ENCODE measurements around the gene DALRD3.

Gene DALRD3

DNA sequence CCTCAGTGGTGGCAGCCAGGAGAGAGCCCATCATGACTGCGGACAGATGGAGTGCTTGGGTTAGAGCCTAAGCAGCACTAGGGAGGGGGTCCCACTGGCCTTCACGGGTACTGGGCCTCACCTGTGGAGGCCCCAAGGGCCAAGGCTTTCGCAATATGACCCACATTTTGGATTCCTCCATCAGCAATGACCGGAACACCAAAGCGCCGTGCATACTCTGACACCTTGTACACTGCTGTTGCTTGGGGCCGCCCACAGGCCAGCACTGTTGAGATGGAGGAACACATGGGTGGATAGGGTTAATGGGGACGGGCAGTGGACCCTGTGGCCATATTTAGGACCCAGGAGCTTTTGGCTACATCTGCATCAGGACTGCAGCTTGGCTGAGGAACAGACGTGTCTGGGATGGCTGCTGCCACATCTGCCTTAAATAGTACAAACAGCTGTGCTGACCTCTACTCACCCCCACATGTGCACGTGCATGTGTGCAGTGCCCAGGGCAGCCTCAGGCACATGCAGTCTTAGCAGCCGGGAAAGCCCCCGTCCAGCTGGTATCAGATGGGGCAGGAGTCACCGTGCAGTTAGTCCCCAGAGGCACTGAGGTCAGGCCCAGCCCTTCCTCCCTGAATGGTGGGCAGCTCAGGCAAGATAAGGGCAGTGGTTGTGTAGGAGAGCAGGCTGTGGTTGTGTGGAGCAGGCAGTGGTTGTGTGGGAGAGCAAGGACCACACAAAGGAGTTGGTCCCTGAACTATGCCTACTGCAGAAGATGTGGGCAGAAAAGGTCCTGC, 6.8 kb upstream of the DALRD3 start:
- Mint-ChIP-seq H3K9me3 (no peaks in the 10 kb centered on the region), H3K4me1 (peaks cover 43% of the 10 kb centered on the region)

DNA sequence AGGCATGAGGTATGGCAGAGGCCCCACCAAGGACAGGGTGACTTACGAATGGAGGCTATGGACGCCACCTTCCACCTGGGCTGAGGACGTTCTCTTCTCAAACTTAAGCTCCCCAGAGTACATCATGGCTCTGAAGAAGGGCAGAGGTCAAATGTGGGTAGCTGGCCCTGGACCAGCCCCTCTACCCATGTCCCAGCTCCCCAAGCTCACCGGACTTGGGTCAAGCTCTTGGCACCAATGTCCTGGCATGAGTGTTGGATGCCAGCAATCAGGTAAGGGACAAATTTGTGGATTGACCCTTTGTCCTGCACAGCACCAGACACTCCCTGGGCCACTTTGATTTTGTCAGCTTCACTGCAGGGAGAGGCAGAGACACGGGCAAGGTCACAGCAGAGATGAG, 6.1 kb upstream of the DALRD3 start:
- no peak overlapping the region for H3K27ac Mint-ChIP-seq
- no peaks in the 10 kb centered on the region for H3K27me3 Mint-ChIP-seq (ENCODE audit: low read depth)
- no peak for TF ChIP-seq CTCF (IDR thresholded peaks at IDR 0.05; ENCODE audit: unreplicated experiment in 3 of 3)
- H3K4me1 Mint-ChIP-seq, result peaks cover 40% of the 10 kb centered on the region
- peak overlapping the region; percentile 55 to 98 (median 95) for H3K4me3 Mint-ChIP-seq
- no peaks in the 10 kb centered on the region for H3K9me3 Mint-ChIP-seq
- H3K36me3 Mint-ChIP-seq (ENCODE audit: low read depth), result peaks cover 42% of the 10 kb centered on the region

More for the DNA sequence above, 6.8 kb upstream of the DALRD3 start:
- H3K4me3 Mint-ChIP-seq, result peak overlapping the region; percentile 0 to 98 (median 95)
- H3K36me3 Mint-ChIP-seq (ENCODE audit: low read depth), result peaks cover 45% of the 10 kb centered on the region
- no peaks in the 10 kb centered on the region for H3K27me3 Mint-ChIP-seq (ENCODE audit: low read depth)
- TF ChIP-seq CTCF (IDR thresholded peaks at IDR 0.05; ENCODE audit: unreplicated experiment in 3 of 3), result no peak
- peak overlapping the region in 2 of 3 experiments; percentile 34 to 48 for H3K27ac Mint-ChIP-seq

DNA sequence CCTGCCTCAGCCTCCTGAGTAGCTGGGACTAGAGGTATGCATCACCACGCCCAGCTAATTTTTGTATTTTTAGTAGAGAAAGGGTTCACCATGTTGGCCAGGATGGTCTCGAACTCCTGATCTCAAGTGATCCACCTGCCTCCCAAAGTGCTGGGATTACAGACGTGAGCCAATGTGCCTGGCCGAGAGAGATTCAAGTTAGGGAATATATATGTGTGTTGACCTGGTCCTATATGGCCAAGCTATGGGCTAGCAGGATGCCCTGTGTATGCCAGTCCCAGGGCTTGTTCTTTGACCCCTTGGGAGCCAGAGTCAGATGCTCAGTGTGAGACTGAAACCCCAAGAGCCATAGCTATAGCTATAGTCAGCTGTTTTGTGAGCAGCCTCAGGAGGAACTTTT, 5.4 kb upstream of the DALRD3 start:
- no peak for TF ChIP-seq CTCF (IDR thresholded peaks at IDR 0.05; ENCODE audit: unreplicated experiment in 3 of 3)
- H3K4me1 Mint-ChIP-seq, result peaks cover 38% of the 10 kb centered on the region
- H3K9me3 Mint-ChIP-seq, result no peaks in the 10 kb centered on the region
- no peaks in the 10 kb centered on the region for H3K27me3 Mint-ChIP-seq (ENCODE audit: low read depth)
- H3K27ac Mint-ChIP-seq, result no peak overlapping the region
- peak overlapping the region; percentile 95 to 98 (median 96) for H3K4me3 Mint-ChIP-seq
- peaks cover 38% of the 10 kb centered on the region for H3K36me3 Mint-ChIP-seq (ENCODE audit: low read depth)

DNA sequence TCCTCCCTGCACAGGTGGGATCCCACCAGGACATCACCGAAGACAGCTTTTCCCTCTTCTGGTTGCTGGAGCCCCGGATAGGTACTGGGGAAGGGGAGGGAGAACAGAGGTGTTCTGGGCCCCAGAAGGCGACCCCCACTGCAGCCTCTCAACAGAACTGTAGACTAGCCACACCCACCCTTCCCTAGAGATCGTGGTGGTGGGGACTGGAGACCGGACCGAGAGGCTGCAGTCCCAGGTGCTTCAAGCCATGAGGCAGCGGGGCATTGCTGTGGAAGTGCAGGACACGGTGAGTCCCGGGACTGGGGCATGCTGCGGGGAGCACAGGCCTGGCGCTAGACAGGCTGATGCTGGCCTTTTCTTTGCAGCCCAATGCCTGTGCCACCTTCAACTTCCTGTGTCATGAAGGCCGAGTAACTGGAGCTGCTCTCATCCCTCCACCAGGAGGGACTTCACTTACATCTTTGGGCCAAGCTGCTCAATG, 4.3 kb upstream of the DALRD3 start:
- Mint-ChIP-seq H3K27me3 (ENCODE audit: low read depth) (no peaks in the 10 kb centered on the region), H3K4me1 (peaks cover 30% of the 10 kb centered on the region), H3K36me3 (ENCODE audit: low read depth) (peaks cover 38% of the 10 kb centered on the region), H3K4me3 (peak overlapping the region; percentile 95 to 98 (median 96)), H3K9me3 (no peaks in the 10 kb centered on the region), H3K27ac (peak overlapping the region; percentile 75 to 96 (median 95))
- TF ChIP-seq CTCF (IDR thresholded peaks at IDR 0.05; ENCODE audit: unreplicated experiment in 3 of 3), result no peak

GRCh38 chr3:49021813-49022687, 3.7 kb upstream of the DALRD3 start, which contains the start of gene NDUFAF3:
Gene NDUFAF3 (plus strand): TSS chr3:49022121. CDS start chr3:49022145, 24 bp downstream.
- H3K27ac Mint-ChIP-seq, result peak within 1 kb of the TSS; percentile 95 to 99 (median 96)
- peaks cover 24% of the 10 kb centered on the region for H3K4me1 Mint-ChIP-seq
- TF ChIP-seq CTCF (IDR thresholded peaks at IDR 0.05; ENCODE audit: unreplicated experiment in 3 of 3), result peak; percentile 97 to 100 (median 97)
- H3K4me3 Mint-ChIP-seq, result peak within 1 kb of the TSS; percentile 96 to 98 (median 98)
- peaks cover 36% of the 10 kb centered on the region for H3K36me3 Mint-ChIP-seq (ENCODE audit: low read depth)
- H3K27me3 Mint-ChIP-seq (ENCODE audit: low read depth), result no peaks in the 10 kb centered on the region
- H3K9me3 Mint-ChIP-seq, result no peaks in the 10 kb centered on the region

Data from nephron (organoid).